ENCODE data around the gene MNS1. TPM values are rescaled to one million over a fixed set of nuclear protein-coding genes. Genes with fewer than 3 reads are reported as not detected.
"Not testable (repeated sequence)": the region's sequence is repeated elsewhere in the genome, so short reads cannot be mapped to it uniquely, and the experiment has no call there.

The MNS1 gene
- total and polyA plus RNA-seq, 3 experiments from 2014 or later = 0.74 to 0.82 TPM; not detected in 1

- CTCF ChIA-PET = no interaction called here
- H3K27ac Mint-ChIP-seq = no peak overlapping the region
Observed at GRCh38 chr15:56410721-56411120, 54.2 kb downstream of the MNS1 start.

GRCh38 chr15:56399209-56399608, 65.7 kb downstream of the MNS1 start:
- H3K27ac Mint-ChIP-seq; H3K4me3 Mint-ChIP-seq; H3K36me3 Mint-ChIP-seq; H3K36me3 ChIP-seq (ENCODE audit: insufficient read depth, low read length); H3K9me3 ChIP-seq (ENCODE audit: low read length); DNase-seq; POLR2A ChIA-PET; H3K27me3 ChIP-seq (ENCODE audit: insufficient read depth, low read length, poor library complexity, severe bottlenecking); CTCF ChIA-PET; H3K4me3 ChIP-seq (ENCODE audit: low read length); H3K4me1 Mint-ChIP-seq; H3K4me1 ChIP-seq (ENCODE audit: insufficient read depth, low read length); H3K27ac ChIP-seq (ENCODE audit: low read depth, low read length): not testable (repeated sequence)
- peaks cover 4 to 35% of the 10 kb centered on the region in 2 donors for H3K27me3 Mint-ChIP-seq
- H3K9me3 Mint-ChIP-seq = peaks cover 0 to 16% (median 4%) of the 10 kb centered on the region in 5 donors

More at GRCh38 chr15:56410721-56411120, 54.2 kb downstream of the MNS1 start:
- Mint-ChIP-seq H3K4me3 (no peak overlapping the region), H3K9me3 (peaks cover 0 to 5% (median 0%) of the 10 kb centered on the region in 5 donors), H3K4me1 (no peaks in the 10 kb centered on the region), H3K36me3 (no peaks in the 10 kb centered on the region), H3K27me3 (no peaks in the 10 kb centered on the region)
- DNase-seq = no peak
- POLR2A ChIA-PET = no interaction called here
- Histone ChIP-seq H3K4me3 (ENCODE audit: low read length) (no peak overlapping the region), H3K36me3 (ENCODE audit: insufficient read depth, low read length) (no peaks in the 10 kb centered on the region), H3K4me1 (ENCODE audit: insufficient read depth, low read length) (no peaks in the 10 kb centered on the region), H3K9me3 (ENCODE audit: low read length) (no peaks in the 10 kb centered on the region), H3K27ac (ENCODE audit: low read depth, low read length) (no peak overlapping the region), H3K27me3 (ENCODE audit: insufficient read depth, low read length, poor library complexity, severe bottlenecking) (no peaks in the 10 kb centered on the region)

- H3K27ac ChIP-seq (ENCODE audit: low read depth, low read length); H3K27ac Mint-ChIP-seq; H3K4me3 Mint-ChIP-seq; DNase-seq; H3K9me3 ChIP-seq (ENCODE audit: low read length); CTCF ChIA-PET; H3K36me3 Mint-ChIP-seq; POLR2A ChIA-PET; H3K36me3 ChIP-seq (ENCODE audit: insufficient read depth, low read length); H3K27me3 ChIP-seq (ENCODE audit: insufficient read depth, low read length, poor library complexity, severe bottlenecking); H3K4me1 Mint-ChIP-seq; H3K4me3 ChIP-seq (ENCODE audit: low read length); H3K4me1 ChIP-seq (ENCODE audit: insufficient read depth, low read length): not testable (repeated sequence)
- Mint-ChIP-seq H3K9me3 (peaks cover 0 to 16% (median 4%) of the 10 kb centered on the region in 5 donors), H3K27me3 (peaks cover 4 to 35% of the 10 kb centered on the region in 2 donors)
Observed at GRCh38 chr15:56397325-56397724, 67.6 kb downstream of the MNS1 start.

- no peaks in the 10 kb centered on the region for H3K4me1 Mint-ChIP-seq
- ChIA-PET POLR2A (no interaction called here), CTCF (no interaction called here)
- H3K27me3 Mint-ChIP-seq = peaks cover 4 to 18% of the 10 kb centered on the region in 2 donors
- peaks cover 0 to 4% (median 0%) of the 10 kb centered on the region in 5 donors for H3K9me3 Mint-ChIP-seq
- Histone ChIP-seq H3K27ac (ENCODE audit: low read depth, low read length) (no peak overlapping the region), H3K4me3 (ENCODE audit: low read length) (no peak overlapping the region), H3K27me3 (ENCODE audit: insufficient read depth, low read length, poor library complexity, severe bottlenecking) (no peaks in the 10 kb centered on the region), H3K36me3 (ENCODE audit: insufficient read depth, low read length) (no peaks in the 10 kb centered on the region), H3K4me1 (ENCODE audit: insufficient read depth, low read length) (no peaks in the 10 kb centered on the region), H3K9me3 (ENCODE audit: low read length) (no peaks in the 10 kb centered on the region)
- H3K36me3 Mint-ChIP-seq = no peaks in the 10 kb centered on the region
- H3K27ac Mint-ChIP-seq = no peak overlapping the region
- H3K4me3 Mint-ChIP-seq = no peak overlapping the region
- no peak for DNase-seq
Observed at GRCh38 chr15:56394909-56395308, 70.0 kb downstream of the MNS1 start.

GRCh38 chr15:56393277-56393676, 71.7 kb downstream of the MNS1 start:
- no peaks in the 10 kb centered on the region for H3K36me3 ChIP-seq (ENCODE audit: insufficient read depth, low read length)
- Mint-ChIP-seq H3K9me3 (peaks cover 0 to 3% (median 0%) of the 10 kb centered on the region in 5 donors), H3K36me3 (no peaks in the 10 kb centered on the region), H3K4me1 (no peaks in the 10 kb centered on the region), H3K27me3 (peaks cover 1 to 12% of the 10 kb centered on the region in 2 donors), H3K27ac (no peak overlapping the region), H3K4me3 (no peak overlapping the region)
- CTCF ChIA-PET = no interaction called here
- H3K4me3 ChIP-seq (ENCODE audit: low read length) = no peak overlapping the region
- POLR2A ChIA-PET = no interaction called here
- no peak for DNase-seq
- no peaks in the 10 kb centered on the region for H3K9me3 ChIP-seq (ENCODE audit: low read length)
- H3K27ac ChIP-seq (ENCODE audit: low read depth, low read length) = no peak overlapping the region
- H3K27me3 ChIP-seq (ENCODE audit: insufficient read depth, low read length, poor library complexity, severe bottlenecking) = no peaks in the 10 kb centered on the region
- no peaks in the 10 kb centered on the region for H3K4me1 ChIP-seq (ENCODE audit: insufficient read depth, low read length)

GRCh38 chr15:56390739-56391267, 74.1 kb downstream of the MNS1 start:
- Mint-ChIP-seq H3K36me3 (no peaks in the 10 kb centered on the region), H3K27ac (no peak overlapping the region), H3K4me3 (no peak overlapping the region), H3K9me3 (peaks cover 0 to 2% (median 0%) of the 10 kb centered on the region in 5 donors), H3K4me1 (no peaks in the 10 kb centered on the region), H3K27me3 (peaks cover 0 to 4% of the 10 kb centered on the region in 2 donors)
- ChIA-PET CTCF (no interaction called here), POLR2A (no interaction called here)
- Histone ChIP-seq H3K9me3 (ENCODE audit: low read length) (no peaks in the 10 kb centered on the region), H3K4me3 (ENCODE audit: low read length) (no peak overlapping the region), H3K4me1 (ENCODE audit: insufficient read depth, low read length) (no peaks in the 10 kb centered on the region), H3K27ac (ENCODE audit: low read depth, low read length) (no peak overlapping the region), H3K36me3 (ENCODE audit: insufficient read depth, low read length) (no peaks in the 10 kb centered on the region), H3K27me3 (ENCODE audit: insufficient read depth, low read length, poor library complexity, severe bottlenecking) (no peaks in the 10 kb centered on the region)
- DNase-seq = no peak

- no peak overlapping the region for H3K27ac Mint-ChIP-seq
- ChIA-PET CTCF (no interaction called here), POLR2A (no interaction called here)
- Histone ChIP-seq H3K36me3 (ENCODE audit: insufficient read depth, low read length) (no peaks in the 10 kb centered on the region), H3K27ac (ENCODE audit: low read depth, low read length) (no peak overlapping the region), H3K9me3 (ENCODE audit: low read length) (no peaks in the 10 kb centered on the region), H3K4me1 (ENCODE audit: insufficient read depth, low read length) (no peaks in the 10 kb centered on the region), H3K27me3 (ENCODE audit: insufficient read depth, low read length, poor library complexity, severe bottlenecking) (no peaks in the 10 kb centered on the region), H3K4me3 (ENCODE audit: low read length) (no peak overlapping the region)
- peaks cover 3 to 14% of the 10 kb centered on the region in 2 donors for H3K27me3 Mint-ChIP-seq
- no peak overlapping the region for H3K4me3 Mint-ChIP-seq
- no peaks in the 10 kb centered on the region for H3K4me1 Mint-ChIP-seq
- peaks cover 0 to under 1% (median 0%) of the 10 kb centered on the region in 3 donors for H3K36me3 Mint-ChIP-seq
- DNase-seq = no peak
- H3K9me3 Mint-ChIP-seq = peaks cover 2 to 6% (median 3%) of the 10 kb centered on the region in 5 donors
Observed at GRCh38 chr15:56385908-56386307, 79.0 kb downstream of the MNS1 start.

GRCh38 chr15:56383010-56383409, 81.9 kb downstream of the MNS1 start:
- CTCF ChIA-PET = no interaction called here
- POLR2A ChIA-PET = no interaction called here
- peaks cover 14 to 30% (median 24%) of the 10 kb centered on the region in 5 donors for H3K9me3 Mint-ChIP-seq
- no peak overlapping the region for H3K27ac ChIP-seq (ENCODE audit: low read depth, low read length)
- no peak overlapping the region for H3K4me3 ChIP-seq (ENCODE audit: low read length)
- no peaks in the 10 kb centered on the region for H3K4me1 ChIP-seq (ENCODE audit: insufficient read depth, low read length)
- no peak for DNase-seq
- no peaks in the 10 kb centered on the region for H3K36me3 ChIP-seq (ENCODE audit: insufficient read depth, low read length)
- peaks cover 0 to 1% (median 0%) of the 10 kb centered on the region in 3 donors for H3K36me3 Mint-ChIP-seq
- H3K4me3 Mint-ChIP-seq = no peak overlapping the region
- no peak overlapping the region for H3K27ac Mint-ChIP-seq
- no peaks in the 10 kb centered on the region for H3K4me1 Mint-ChIP-seq
- H3K27me3 ChIP-seq (ENCODE audit: insufficient read depth, low read length, poor library complexity, severe bottlenecking) = no peaks in the 10 kb centered on the region
- H3K9me3 ChIP-seq (ENCODE audit: low read length) = no peaks in the 10 kb centered on the region
- H3K27me3 Mint-ChIP-seq = peaks cover 3 to 37% of the 10 kb centered on the region in 2 donors
